ENCODE results near the gene TMEM106C.

DNA sequence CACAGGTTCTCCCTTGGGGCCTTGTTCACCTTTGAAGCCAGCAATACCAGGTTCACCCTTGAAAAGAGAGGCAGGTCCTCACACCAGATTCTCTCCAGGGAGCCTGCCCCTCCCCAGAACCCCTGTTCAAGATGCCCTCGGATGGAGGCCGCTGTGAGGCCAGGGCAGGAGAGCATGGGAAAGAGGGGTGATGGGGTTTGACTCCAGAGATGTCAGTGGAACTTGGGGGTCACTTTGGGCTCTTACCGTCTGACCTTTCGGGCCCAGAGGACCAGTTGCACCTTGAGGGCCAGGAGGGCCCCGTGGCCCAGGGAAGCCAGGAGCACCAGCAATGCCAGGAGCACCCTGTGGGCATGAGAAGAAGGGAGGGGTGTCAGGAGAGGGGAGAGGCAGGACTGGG lies 23.4 kb downstream of the TMEM106C start:
- TF ChIP-seq CTCF (optimal IDR thresholded peaks at IDR 0.05 in 1 of 3, IDR thresholded peaks at IDR 0.05 in 1 of 3, conservative IDR thresholded peaks at IDR 0.05 in 1 of 3; ENCODE audit: extremely low read depth in 1 of 3, insufficient read depth in 2 of 3, low read length in 3 of 3), result no peak
- TF ChIP-seq EZH2 (IDR thresholded peaks at IDR 0.05; ENCODE audit: low read length), result no peak

Data from keratinocyte (primary cell).